Measurements from ENCODE around the gene ELAVL4. TPM values are rescaled to one million over a fixed set of nuclear protein-coding genes. Genes with fewer than 3 reads are reported as not detected.
"Not testable (repeated sequence)": the region's sequence is repeated elsewhere in the genome, so short reads cannot be mapped to it uniquely, and the experiment has no call there.

ELAVL4 gene
- total RNA-seq, 1 donor from 2014 or later: not detected

DNA sequence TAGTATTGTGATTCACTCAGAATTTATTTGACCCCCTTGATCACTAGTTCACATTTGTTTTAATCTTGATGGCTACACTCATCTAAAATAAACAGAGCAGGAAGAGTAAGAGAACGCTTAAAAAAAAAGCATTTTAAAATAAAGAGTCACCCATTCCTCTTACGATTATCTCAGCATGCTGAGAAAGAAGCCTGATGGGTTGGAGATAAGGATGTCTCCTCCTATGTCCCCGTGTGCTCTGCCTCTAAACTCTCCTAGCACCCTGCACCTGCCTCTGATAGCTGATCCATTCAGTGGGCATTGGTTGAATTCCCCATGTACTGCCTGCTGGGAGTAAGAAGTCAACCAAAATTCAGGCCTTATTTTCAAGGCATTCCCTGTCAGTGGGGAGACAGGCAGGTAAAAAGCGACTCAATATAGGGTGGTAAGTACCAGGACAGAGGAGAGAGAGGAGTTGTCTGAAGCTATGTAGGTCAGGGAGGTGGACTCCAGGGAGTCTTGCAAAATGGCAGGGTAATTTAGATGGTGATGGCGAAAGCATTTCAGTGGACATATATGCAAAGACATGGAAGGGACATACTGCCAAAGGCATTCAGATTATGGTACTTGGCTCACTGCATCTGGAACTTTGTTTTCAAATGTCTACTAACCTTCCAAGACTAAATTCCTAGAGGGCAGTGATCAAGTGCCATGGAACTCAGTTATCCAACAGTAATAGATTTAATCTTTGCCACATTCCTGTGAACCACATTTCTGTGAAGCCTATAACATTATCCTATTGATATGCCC lies 18.4 kb downstream of the ELAVL4 start:
- DNase-seq (ENCODE audit: low spot score): no peak

DNA sequence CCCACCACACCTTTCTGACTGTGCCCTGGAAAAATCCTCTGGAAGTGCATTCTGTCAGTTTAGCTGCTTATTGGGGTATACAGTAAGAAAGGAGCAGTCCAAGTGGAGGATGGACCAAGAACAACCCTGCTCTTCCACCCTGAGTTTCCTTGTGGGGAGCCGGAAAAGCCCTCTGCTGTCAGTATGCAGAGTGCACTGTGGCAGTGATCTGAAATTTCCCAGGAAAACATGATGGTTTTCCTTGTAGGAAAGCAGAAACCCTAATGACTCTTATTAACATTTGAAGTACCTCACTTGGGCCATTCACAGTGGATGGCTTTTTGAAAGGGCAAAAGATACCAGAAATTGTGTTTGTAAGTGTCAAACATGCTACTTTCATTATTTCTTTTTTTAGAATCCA lies 20.5 kb downstream of the ELAVL4 start:
- no peak for DNase-seq (ENCODE audit: low spot score)

GRCh38 chr1:50132347-50132894 lies 23.7 kb downstream of the ELAVL4 start:
- no peak for DNase-seq (ENCODE audit: low spot score)

DNA sequence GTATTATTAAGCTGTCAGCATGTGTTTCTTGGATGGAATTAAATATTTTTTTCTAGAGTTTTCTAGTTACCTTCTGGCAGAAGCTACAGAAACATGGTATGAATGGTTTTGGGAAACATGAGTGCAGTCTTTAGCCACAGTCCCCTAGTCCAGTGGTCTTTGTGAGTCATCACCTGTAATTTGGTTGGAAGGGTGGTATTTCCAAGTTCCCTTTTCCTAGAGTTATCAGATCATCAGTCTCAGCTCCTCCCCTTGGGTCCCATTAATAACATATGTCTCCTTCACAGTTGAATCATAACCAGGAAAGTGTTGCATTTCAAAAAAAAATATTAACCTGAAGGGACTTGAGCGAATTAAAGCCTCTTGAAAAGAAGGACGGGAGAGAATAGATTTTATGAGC lies 27.0 kb downstream of the ELAVL4 start:
- DNase-seq (ENCODE audit: low spot score): no peak

DNA sequence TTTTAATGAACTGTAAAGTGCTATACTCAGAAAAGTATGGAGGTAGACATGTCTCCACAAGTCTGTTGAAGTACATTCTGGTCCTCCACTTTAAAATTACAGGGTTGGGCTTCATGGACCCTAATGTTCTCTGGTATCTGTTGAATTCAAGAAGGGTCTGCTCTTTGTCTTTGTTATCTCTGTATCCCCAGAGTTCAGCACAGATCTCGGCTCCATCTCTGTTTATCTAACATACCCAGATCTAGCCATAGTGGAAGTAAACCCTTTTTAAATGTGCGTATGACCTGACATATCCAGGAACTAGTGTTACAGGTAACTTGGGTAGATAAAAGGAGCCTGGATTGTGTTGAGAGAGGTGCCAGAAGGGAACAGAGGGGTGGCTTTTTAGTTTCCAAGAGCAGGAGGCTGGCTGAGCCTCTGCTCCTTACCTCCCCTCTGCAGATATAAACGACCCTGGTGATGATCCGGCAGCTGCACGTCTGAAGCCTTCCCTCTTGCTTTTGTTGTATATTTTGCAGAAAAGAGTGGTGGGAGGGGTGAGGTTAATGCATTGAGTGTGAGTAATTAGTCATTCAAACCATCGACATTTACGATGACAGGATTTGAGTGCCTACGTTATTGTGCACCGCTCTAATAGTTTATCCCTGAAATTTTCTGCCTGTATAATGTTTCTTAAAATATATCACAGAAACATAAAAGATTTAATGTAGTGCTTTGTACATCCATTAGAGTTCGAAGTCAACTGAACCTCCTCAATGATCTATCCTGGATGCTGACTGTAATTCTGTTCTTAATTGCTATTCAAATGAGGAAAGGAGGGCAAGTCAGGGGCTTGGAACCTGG lies 30.8 kb downstream of the ELAVL4 start:
- no peak for DNase-seq (ENCODE audit: low spot score)

GRCh38 chr1:50140182-50140447 lies 31.4 kb downstream of the ELAVL4 start:
- no peak for DNase-seq (ENCODE audit: low spot score)

GRCh38 chr1:50147191-50147850 lies 38.6 kb downstream of the ELAVL4 start:
- no peak for DNase-seq (ENCODE audit: low spot score)

- no peak for DNase-seq (ENCODE audit: low spot score)
Measured at GRCh38 chr1:50148142-50148923, 39.6 kb downstream of the ELAVL4 start.

DNA sequence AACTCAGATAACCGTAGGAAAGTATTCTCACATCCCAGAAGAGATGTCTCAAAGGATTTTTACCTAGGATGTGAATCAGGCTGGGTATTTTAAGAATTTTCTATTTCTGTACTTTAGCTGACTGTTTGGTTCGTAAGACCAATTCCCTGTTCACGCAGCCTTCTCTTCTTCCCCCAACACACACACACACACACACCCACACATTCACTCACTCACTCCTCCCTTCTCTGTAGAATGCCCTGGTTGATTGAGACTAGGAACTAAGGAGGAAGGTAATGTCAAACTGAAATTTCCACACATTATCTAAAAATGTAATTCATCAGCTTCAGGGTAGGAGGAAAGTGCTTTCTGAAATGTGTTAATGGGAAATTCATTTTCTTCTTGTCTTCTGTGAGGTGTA lies 43.5 kb downstream of the ELAVL4 start:
- DNase-seq (ENCODE audit: low spot score): no peak

DNA sequence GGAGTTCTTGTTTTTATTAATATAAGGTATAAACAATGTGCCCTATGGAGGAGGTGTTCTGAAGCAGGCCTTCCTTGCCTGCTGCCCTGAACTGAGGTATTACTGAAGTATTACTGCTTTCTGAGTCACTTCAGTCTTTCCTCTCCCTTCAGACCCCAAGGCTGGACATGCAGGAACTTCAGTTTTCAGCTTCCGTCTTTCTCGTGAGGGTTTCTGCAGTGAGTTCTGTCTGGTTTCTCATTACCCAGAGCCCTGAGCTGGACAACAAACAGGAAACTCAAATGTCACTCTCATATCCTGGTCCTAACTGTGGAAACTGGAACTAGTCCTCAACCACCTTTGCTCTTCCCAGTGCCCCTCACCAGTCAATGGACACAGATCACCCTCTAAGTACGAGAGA lies 46.8 kb downstream of the ELAVL4 start:
- DNase-seq (ENCODE audit: low spot score): no peak

DNA sequence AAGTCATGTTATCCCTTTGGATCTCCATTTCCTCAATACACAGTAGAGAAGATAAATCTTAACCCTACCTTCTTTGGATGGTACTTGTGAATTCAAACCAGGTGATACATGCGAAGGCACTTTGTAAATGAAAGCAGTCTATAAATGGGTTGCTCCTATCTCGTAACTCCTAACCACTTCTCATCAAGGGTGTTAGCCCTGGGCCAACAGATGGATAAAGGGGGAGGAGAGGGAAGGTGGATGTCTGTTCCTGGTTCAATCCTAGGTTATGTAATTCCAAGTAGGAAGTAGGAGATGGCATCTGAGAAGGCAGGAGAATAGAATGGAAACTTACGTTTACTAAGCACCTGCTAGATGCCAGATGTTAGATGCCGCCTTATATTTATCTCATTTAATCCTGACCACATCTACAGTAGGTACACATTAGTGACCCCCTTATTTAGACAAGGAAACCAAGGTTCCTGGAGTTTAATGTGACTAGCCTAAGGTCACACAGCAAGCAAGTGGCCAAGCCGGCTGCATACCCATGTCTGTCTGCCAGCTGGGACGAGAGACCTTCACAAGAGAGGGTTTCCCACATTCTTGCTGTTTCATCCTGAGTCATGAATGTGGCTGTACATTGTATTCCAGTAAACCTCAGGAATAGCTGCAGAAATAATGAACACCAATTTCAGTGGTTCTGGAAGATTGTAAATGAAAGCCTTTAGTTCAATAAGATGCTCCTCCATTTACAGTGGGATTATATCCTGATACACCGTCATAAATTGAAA lies 47.7 kb downstream of the ELAVL4 start:
- DNase-seq (ENCODE audit: low spot score): no peak

GRCh38 chr1:50157306-50157941 lies 48.7 kb downstream of the ELAVL4 start:
- DNase-seq (ENCODE audit: low spot score): no peak

DNA sequence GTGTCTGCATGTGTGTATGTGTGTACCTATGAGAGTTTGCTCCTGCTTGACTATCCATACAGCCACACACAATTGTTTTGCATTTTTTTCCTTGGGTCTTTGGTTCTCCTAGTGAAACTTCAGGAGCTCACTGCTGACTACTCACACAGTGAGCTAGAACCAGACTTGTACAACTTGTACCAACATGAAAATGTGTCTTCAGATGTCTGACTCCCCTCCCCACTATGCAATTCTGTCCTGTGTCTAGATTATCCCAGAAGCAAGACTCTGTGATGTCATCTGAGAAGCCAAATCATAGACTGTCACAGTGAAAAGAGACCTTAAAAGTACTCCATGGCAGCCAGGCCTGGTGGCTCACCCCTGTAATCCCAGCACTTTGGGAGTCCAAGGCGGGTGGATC lies 49.7 kb downstream of the ELAVL4 start:
- no peak for DNase-seq (ENCODE audit: low spot score)

- DNase-seq (ENCODE audit: low spot score): no peak
Measured at GRCh38 chr1:50163680-50164079, 55.0 kb downstream of the ELAVL4 start.

DNA sequence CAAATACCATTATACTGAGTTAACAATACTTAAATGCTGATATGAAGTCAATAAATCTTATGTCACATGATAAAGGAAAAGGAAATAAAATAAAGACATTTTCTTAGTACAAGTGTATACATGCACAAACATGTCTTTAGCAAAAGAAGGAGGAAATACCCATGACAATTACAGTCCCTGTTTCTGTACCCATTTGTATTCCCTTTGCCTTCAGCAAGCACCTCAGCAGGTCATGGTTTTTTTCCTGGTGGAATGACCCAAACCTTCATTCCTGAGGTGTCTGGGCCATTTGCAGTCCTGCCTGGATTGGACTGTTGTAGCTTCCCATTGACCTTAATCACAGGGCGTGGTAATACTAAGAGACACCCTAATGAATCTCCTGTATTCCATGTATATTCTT lies 57.6 kb downstream of the ELAVL4 start:
- not testable (repeated sequence) for DNase-seq (ENCODE audit: low spot score)

- no peak for DNase-seq (ENCODE audit: low spot score)
Measured at GRCh38 chr1:50172299-50172698, 63.6 kb downstream of the ELAVL4 start.

DNA sequence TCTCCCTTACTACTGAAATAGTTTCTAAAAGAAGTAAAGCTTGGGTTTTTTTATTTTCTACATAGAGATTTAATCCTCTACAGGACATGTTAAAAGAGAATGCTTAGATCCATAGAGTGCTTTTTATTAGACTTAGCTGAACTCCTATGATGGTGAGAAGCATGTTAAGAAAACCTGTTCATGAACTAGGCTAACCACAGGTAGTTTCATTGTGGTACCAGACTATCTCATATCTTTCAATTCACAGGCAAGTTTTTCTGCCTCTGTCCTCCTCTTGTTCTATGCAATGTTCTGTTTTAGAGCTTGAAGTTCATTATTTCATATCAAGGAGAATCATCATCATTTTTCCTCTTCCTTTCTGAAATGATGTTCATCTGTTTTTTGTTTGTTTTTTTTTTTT lies 65.4 kb downstream of the ELAVL4 start:
- DNase-seq (ENCODE audit: low spot score): no peak

GRCh38 chr1:50175719-50176639 lies 67.3 kb downstream of the ELAVL4 start:
- no peak for DNase-seq (ENCODE audit: low spot score)

DNA sequence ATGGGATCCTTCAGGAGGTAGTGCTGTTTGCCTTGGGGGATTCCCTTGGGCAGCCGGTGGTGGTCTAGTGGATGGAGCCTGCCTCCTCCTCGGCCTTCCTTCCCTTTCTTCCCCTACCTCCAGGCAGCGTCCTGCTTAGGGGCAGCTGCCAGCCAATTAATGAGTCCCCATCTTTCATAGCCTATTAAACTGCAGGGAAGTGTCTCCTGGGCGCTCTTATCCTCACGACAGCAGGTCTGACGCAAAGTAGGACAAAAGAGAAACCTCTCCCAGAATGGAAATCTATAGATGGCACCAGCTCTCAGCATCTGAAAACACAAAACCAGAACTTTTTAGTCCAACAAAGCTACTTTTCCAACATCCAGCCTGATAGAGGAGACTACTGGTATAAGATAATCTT lies 69.3 kb downstream of the ELAVL4 start:
- DNase-seq (ENCODE audit: low spot score): no peak

Data from ureter (tissue), 1 donor.